A172 (cell line): Measurements from ENCODE around the gene SIK3. TPM values are rescaled to one million over a fixed set of nuclear protein-coding genes. Genes with fewer than 3 reads are reported as not detected.
"Not testable (repeated sequence)": the region's sequence is repeated elsewhere in the genome, so short reads cannot be mapped to it uniquely, and the experiment has no call there.

Source experiments
- DNase-seq: peaks from one replicate; pipeline ENCODE4 v3.0.0-alpha.2; 2015; ENCODE audit warnings: low spot score
- total RNA-seq: library from RNA; depleted of rRNA; stranded (reverse); fragments of >200 nt; shearing (Covaris generic); gene quantifications from 2 replicates; pipeline ENCODE4 v1.2.3, GENCODE V29; 2014

SIK3 gene
- total RNA-seq, 1 experiment from 2014 or later = 6.9 TPM

- no peak for DNase-seq
Observed at GRCh38 chr11:116827461-116827860, 270.8 kb downstream of the SIK3 start.

GRCh38 chr11:116826751-116827431 lies 271.3 kb downstream of the SIK3 start:
- no peak for DNase-seq

- DNase-seq = no peak
Observed at GRCh38 chr11:116825854-116826750, 272.1 kb downstream of the SIK3 start.

- DNase-seq = no peak
Observed at GRCh38 chr11:116825434-116825833, 272.8 kb downstream of the SIK3 start.

- no peak for DNase-seq
Observed at GRCh38 chr11:116823031-116823843, 275.0 kb downstream of the SIK3 start, which contains the start of gene APOA4. APOA4 (minus strand) TSS chr11:116823304; CDS start chr11:116823191, 113 bp downstream.

GRCh38 chr11:116822575-116822974 lies 275.7 kb downstream of the SIK3 start:
- DNase-seq = no peak

GRCh38 chr11:116821050-116821918 lies 276.9 kb downstream of the SIK3 start:
- no peak for DNase-seq

GRCh38 chr11:116819049-116819448 lies 279.2 kb downstream of the SIK3 start:
- no peak for DNase-seq

GRCh38 chr11:116814502-116814901 lies 283.7 kb downstream of the SIK3 start:
- DNase-seq = no peak

GRCh38 chr11:116813781-116814471 lies 284.3 kb downstream of the SIK3 start:
- DNase-seq = no peak

- no peak for DNase-seq
Observed at GRCh38 chr11:116813170-116813569, 285.1 kb downstream of the SIK3 start.

- no peak for DNase-seq
Observed at GRCh38 chr11:116812109-116812508, 286.1 kb downstream of the SIK3 start.

GRCh38 chr11:116811194-116811593 lies 287.0 kb downstream of the SIK3 start:
- DNase-seq = no peak

- no peak for DNase-seq
Observed at GRCh38 chr11:116808262-116809175, 289.7 kb downstream of the SIK3 start.

- no peak for DNase-seq
Observed at GRCh38 chr11:116807601-116808261, 290.5 kb downstream of the SIK3 start.

GRCh38 chr11:116804001-116804400 lies 294.2 kb downstream of the SIK3 start:
- no peak for DNase-seq

- not testable (repeated sequence) for DNase-seq
Observed at GRCh38 chr11:116801662-116802061, 296.6 kb downstream of the SIK3 start.

GRCh38 chr11:116800610-116801009 lies 297.6 kb downstream of the SIK3 start:
- no peak for DNase-seq

- no peak for DNase-seq
Observed at GRCh38 chr11:116798368-116798767, 299.9 kb downstream of the SIK3 start.
